H9 (cell line): ENCODE data around the gene RPS19BP1. TPM values are rescaled to one million over a fixed set of nuclear protein-coding genes. Genes with fewer than 3 reads are reported as not detected.

Source experiments
- DNase-seq: peaks from one replicate; pipeline ENCODE4 v3.0.0-alpha.2; 2017
- H2AFZ ChIP-seq: one replicate; pipeline ENCODE4 v1.6.1; 2013; ENCODE audit warnings: mild to moderate bottlenecking, low read length, control low read depth, moderate library complexity
- H2AK5ac ChIP-seq: 2 replicates; pipeline ENCODE4 v1.6.1; 2013; ENCODE audit warnings: low read length, control low read depth, mixed read lengths; ENCODE audit not compliant: insufficient read length
- H2BK120ac ChIP-seq: one replicate; pipeline ENCODE4 v1.6.1; 2013; ENCODE audit warnings: low read depth, mild to moderate bottlenecking, low read length, control low read depth, inconsistent platforms; ENCODE audit not compliant: poor library complexity, severe bottlenecking
- H2BK12ac ChIP-seq: 2 replicates; pipeline ENCODE4 v1.6.1; 2013; ENCODE audit warnings: low read length, control low read depth, mixed read lengths, low read depth; ENCODE audit not compliant: insufficient read length
- H2BK15ac ChIP-seq: 2 replicates; pipeline ENCODE4 v1.6.1; 2013; ENCODE audit warnings: low read depth, low read length, control low read depth
- H2BK20ac ChIP-seq: one replicate; pipeline ENCODE4 v1.6.1; 2013; ENCODE audit warnings: low read depth, mild to moderate bottlenecking, low read length, control low read depth, inconsistent platforms; ENCODE audit not compliant: poor library complexity, severe bottlenecking
- H2BK5ac ChIP-seq: 2 replicates; pipeline ENCODE4 v1.6.1; 2013; ENCODE audit warnings: low read length, control low read depth, mixed read lengths; ENCODE audit not compliant: insufficient read length
- H3K14ac ChIP-seq: 2 replicates; pipeline ENCODE4 v1.6.1; 2013; ENCODE audit warnings: low read length, control low read depth; ENCODE audit not compliant: insufficient read depth
- H3K18ac ChIP-seq: 2 replicates; pipeline ENCODE4 v1.6.1; 2013; ENCODE audit warnings: low read depth, mild to moderate bottlenecking, mixed read lengths, low read length, control low read depth; ENCODE audit not compliant: insufficient read length
- H3K23ac ChIP-seq: 2 replicates; pipeline ENCODE4 v1.6.1; 2013; ENCODE audit warnings: low read length, control low read depth, mixed read lengths, low read depth; ENCODE audit not compliant: insufficient read length
- H3K23me2 ChIP-seq: 2 replicates; pipeline ENCODE4 v1.6.1; 2013; ENCODE audit warnings: low read depth, mild to moderate bottlenecking, mixed read lengths, low read length, control low read depth; ENCODE audit not compliant: insufficient read length, poor library complexity, severe bottlenecking
- H3K27ac ChIP-seq: 2 replicates; pipeline ENCODE4 v1.5.1; 2013; ENCODE audit warnings: low read length, control low read depth, mixed read lengths, low read depth; ENCODE audit not compliant: insufficient read length
- H3K27me3 ChIP-seq: 2 replicates; pipeline ENCODE4 v1.6.1; 2013; ENCODE audit warnings: low read length, control low read depth, inconsistent platforms; ENCODE audit not compliant: insufficient read depth
- H3K4ac ChIP-seq: 2 replicates; pipeline ENCODE4 v1.6.1; 2013; ENCODE audit warnings: low read depth, mild to moderate bottlenecking, control low read depth, inconsistent platforms, low read length, moderate library complexity
- H3K4me1 ChIP-seq: 2 replicates; pipeline ENCODE4 v1.6.1; 2013; ENCODE audit warnings: low read length, control low read depth, inconsistent platforms; ENCODE audit not compliant: insufficient read depth
- H3K4me2 ChIP-seq: 2 replicates; pipeline ENCODE4 v1.6.1; 2013; ENCODE audit warnings: low read length, control low read depth, mixed read lengths; ENCODE audit not compliant: insufficient read length, insufficient read depth
- H3K56ac ChIP-seq: 2 replicates; pipeline ENCODE4 v1.6.1; 2013; ENCODE audit warnings: low read depth, mild to moderate bottlenecking, mixed read lengths, low read length, control low read depth; ENCODE audit not compliant: insufficient read length
- H3K79me1 ChIP-seq: 2 replicates; pipeline ENCODE4 v1.6.1; 2013; ENCODE audit warnings: low read depth, mild to moderate bottlenecking, moderate library complexity, low read length, control low read depth, inconsistent platforms; ENCODE audit not compliant: insufficient read depth, poor library complexity, severe bottlenecking
- H3K79me2 ChIP-seq: 2 replicates; pipeline ENCODE4 v1.6.1; 2013; ENCODE audit warnings: low read length, control low read depth, inconsistent platforms; ENCODE audit not compliant: insufficient read depth
- H3K9ac ChIP-seq: 2 replicates; pipeline ENCODE4 v1.6.1; 2013; ENCODE audit warnings: low read length, control low read depth, mixed read lengths; ENCODE audit not compliant: insufficient read length; ENCODE audit errors: extremely low read depth
- H3K9me3 ChIP-seq: one replicate; pipeline ENCODE4 v1.6.1; 2013; ENCODE audit warnings: low read depth, low read length, inconsistent platforms; ENCODE audit not compliant: control insufficient read depth
- H3T11ph ChIP-seq: one replicate; pipeline ENCODE4 v1.6.1; 2013; ENCODE audit warnings: mild to moderate bottlenecking, low read length, control low read depth, inconsistent platforms
- H4K20me1 ChIP-seq: one replicate; pipeline ENCODE4 v1.6.1; 2013; ENCODE audit not compliant: control insufficient read depth, insufficient read length, insufficient read depth
- H4K5ac ChIP-seq: 2 replicates; pipeline ENCODE4 v1.6.1; 2013; ENCODE audit warnings: low read depth, mild to moderate bottlenecking, mixed read lengths, low read length, control low read depth; ENCODE audit not compliant: insufficient read length
- H4K8ac ChIP-seq: replicated peaks from 2 replicates; pipeline ENCODE4 v1.6.1; 2013; ENCODE audit warnings: low read length, control low read depth, mixed read lengths, low read depth; ENCODE audit not compliant: insufficient read length
- H4K91ac ChIP-seq: 2 replicates; pipeline ENCODE4 v1.6.1; 2013; ENCODE audit warnings: low read depth, mild to moderate bottlenecking, moderate library complexity, mixed read lengths, low read length, control low read depth; ENCODE audit not compliant: insufficient read length
- H3K27ac Mint-ChIP-seq, 3 experiments: 2 replicates in 2 of 3; 3 replicates in 1 of 3; pipeline ENCODE4 v1.8.0; 2020 to 2021; ENCODE audit warnings: mixed read lengths in 3 of 3, mild to moderate bottlenecking in 1 of 3, moderate library complexity in 1 of 3
- H3K27me3 Mint-ChIP-seq: 2 replicates; pipeline ENCODE4 v1.8.0; 2021; ENCODE audit warnings: low read depth, mild to moderate bottlenecking, moderate library complexity, mixed read lengths
- H3K36me3 Mint-ChIP-seq, 3 experiments: 2 replicates in 2 of 3; 3 replicates in 1 of 3; pipeline ENCODE4 v1.8.0; 2020 to 2021; ENCODE audit warnings: low read depth in 3 of 3, mixed read lengths in 3 of 3; ENCODE audit not compliant: insufficient read depth in 1 of 3
- H3K4me1 Mint-ChIP-seq, 2 experiments: 2 replicates each; pipeline ENCODE4 v1.8.0; 2020; ENCODE audit warnings: mixed read lengths in 2 of 2
- H3K4me3 Mint-ChIP-seq, 2 experiments: 2 replicates in 1 of 2; 3 replicates in 1 of 2; pipeline ENCODE4 v1.8.0; 2020 to 2021; ENCODE audit warnings: mild to moderate bottlenecking in 2 of 2, mixed read lengths in 2 of 2, moderate library complexity in 1 of 2
- H3K9me3 Mint-ChIP-seq, 2 experiments: 2 replicates in 1 of 2; 3 replicates in 1 of 2; pipeline ENCODE4 v1.8.0; 2020; ENCODE audit warnings: mild to moderate bottlenecking in 2 of 2, mixed read lengths in 2 of 2, moderate library complexity in 1 of 2
- WGBS: extraction: QIAGEN DNeasy Blood & Tissue Kit; methylation state at CpG from one replicate; pipeline ENCODE4 v1.1.7; 2013; ENCODE audit warnings: missing lambda C conversion rate, low lambda C conversion rate, mixed read lengths; ENCODE audit not compliant: insufficient read length; ENCODE audit errors: extremely low coverage; 5-methylcytosine and 5-hydroxymethylcytosine counted together
- total RNA-seq: library from RNA; stranded (reverse); gene quantifications from 2 replicates; pipeline ENCODE4 v1.2.1, GENCODE V29; 2021
- TF ChIP-seq, protein P1 (sequence below): fragments of 200-600 bp; sonication (generic); conservative IDR thresholded peaks from 3 replicates; pipeline ENCODE4 v1.8.0; 2021; ENCODE audit warnings: antibody characterized with exemption, mild to moderate bottlenecking

Gene RPS19BP1
- total RNA-seq, 1 experiment from 2014 or later = 65.0 TPM

DNA sequence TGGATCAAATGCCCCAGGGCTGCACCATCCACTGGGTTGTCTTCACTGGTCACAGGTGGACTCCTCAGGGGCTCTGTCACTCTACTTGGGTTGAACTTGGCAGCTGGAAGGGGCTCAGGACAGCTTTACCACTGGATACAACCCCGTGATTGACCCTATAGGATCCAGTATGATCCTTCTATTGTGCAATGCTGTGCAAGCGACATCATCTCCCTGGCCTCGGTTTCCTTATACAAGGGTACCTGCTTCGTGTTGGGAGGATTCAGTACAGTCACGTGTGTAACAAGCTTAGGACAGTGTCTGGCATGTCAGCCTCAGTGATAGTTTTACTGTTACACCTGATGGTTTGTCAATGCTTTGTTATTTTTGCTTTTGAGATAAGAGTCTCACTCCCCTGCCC is 51.0 kb downstream of the RPS19BP1 start:
- Mint-ChIP-seq H3K4me1 (no peaks in the 10 kb centered on the region), H3K27ac (no peak overlapping the region), H3K36me3 (no peaks in the 10 kb centered on the region), H3K9me3 (no peaks in the 10 kb centered on the region), H3K4me3 (no peak overlapping the region), H3K27me3 (peaks cover 41% of the 10 kb centered on the region)
- Histone ChIP-seq H3K79me1 (no peaks in the 10 kb centered on the region), H3K23ac (no peak overlapping the region), H2BK120ac (no peak overlapping the region), H4K8ac (no peak overlapping the region), H4K20me1 (no peaks in the 10 kb centered on the region), H2AFZ (no peak overlapping the region), H3K4ac (no peak overlapping the region), H2BK20ac (no peak overlapping the region), H3K27ac (no peak overlapping the region), H2BK12ac (no peak overlapping the region), H3K14ac (no peak overlapping the region), H4K5ac (no peak overlapping the region), H3K56ac (no peak overlapping the region), H3K79me2 (no peaks in the 10 kb centered on the region), H4K91ac (no peak overlapping the region), H3K4me1 (no peaks in the 10 kb centered on the region), H3K18ac (no peak overlapping the region), H3T11ph (no peak overlapping the region), H3K23me2 (no peaks in the 10 kb centered on the region), H2BK15ac (no peak overlapping the region), H2AK5ac (no peak overlapping the region), H3K4me2 (no peak overlapping the region), H2BK5ac (no peak overlapping the region), H3K9me3 (no peaks in the 10 kb centered on the region), H3K9ac (no peak overlapping the region), H3K27me3 (no peaks in the 10 kb centered on the region)
- TF ChIP-seq, protein P1, sequence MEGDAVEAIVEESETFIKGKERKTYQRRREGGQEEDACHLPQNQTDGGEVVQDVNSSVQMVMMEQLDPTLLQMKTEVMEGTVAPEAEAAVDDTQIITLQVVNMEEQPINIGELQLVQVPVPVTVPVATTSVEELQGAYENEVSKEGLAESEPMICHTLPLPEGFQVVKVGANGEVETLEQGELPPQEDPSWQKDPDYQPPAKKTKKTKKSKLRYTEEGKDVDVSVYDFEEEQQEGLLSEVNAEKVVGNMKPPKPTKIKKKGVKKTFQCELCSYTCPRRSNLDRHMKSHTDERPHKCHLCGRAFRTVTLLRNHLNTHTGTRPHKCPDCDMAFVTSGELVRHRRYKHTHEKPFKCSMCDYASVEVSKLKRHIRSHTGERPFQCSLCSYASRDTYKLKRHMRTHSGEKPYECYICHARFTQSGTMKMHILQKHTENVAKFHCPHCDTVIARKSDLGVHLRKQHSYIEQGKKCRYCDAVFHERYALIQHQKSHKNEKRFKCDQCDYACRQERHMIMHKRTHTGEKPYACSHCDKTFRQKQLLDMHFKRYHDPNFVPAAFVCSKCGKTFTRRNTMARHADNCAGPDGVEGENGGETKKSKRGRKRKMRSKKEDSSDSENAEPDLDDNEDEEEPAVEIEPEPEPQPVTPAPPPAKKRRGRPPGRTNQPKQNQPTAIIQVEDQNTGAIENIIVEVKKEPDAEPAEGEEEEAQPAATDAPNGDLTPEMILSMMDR = no peak
- no peak for DNase-seq
- no CpG with 5 or more reads among the region's 5 CpGs for WGBS
